Anterior cingulate cortex (tissue), 58 donors: Measurements from ENCODE around the gene GC.
"Not testable (repeated sequence)": the region's sequence is repeated elsewhere in the genome, so short reads cannot be mapped to it uniquely, and the experiment has no call there.

Source experiments
- DNase-seq, 58 donors: peaks; one replicate each; lab custom pipeline; 2025; lab: John Stamatoyannopoulos, UW

The GC gene, protein sequence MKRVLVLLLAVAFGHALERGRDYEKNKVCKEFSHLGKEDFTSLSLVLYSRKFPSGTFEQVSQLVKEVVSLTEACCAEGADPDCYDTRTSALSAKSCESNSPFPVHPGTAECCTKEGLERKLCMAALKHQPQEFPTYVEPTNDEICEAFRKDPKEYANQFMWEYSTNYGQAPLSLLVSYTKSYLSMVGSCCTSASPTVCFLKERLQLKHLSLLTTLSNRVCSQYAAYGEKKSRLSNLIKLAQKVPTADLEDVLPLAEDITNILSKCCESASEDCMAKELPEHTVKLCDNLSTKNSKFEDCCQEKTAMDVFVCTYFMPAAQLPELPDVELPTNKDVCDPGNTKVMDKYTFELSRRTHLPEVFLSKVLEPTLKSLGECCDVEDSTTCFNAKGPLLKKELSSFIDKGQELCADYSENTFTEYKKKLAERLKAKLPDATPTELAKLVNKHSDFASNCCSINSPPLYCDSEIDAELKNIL

DNA sequence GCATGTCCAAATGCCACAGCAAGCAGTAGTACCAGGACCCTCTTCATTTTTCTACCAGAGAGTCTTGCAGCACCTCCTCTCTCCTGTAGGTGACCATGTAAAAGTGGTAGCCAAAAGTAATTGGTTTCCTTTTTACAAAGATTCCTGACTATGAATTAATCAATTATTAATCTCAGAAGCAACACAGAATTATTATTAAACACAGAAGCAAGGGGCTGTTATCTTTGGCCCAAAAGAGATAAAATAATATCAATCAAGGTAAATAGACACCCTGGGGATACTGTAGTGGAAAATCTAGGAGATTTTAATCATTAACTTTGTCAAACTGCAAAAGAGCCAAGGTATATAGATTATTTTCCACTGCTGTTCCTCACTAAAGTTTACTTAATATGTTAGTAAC is at the start of gene GC:
GC (minus strand) TSS at position 108 of the 400 bp plus-strand sequence; CDS start at position 47, 61 bp downstream.
- no peak for DNase-seq

DNA sequence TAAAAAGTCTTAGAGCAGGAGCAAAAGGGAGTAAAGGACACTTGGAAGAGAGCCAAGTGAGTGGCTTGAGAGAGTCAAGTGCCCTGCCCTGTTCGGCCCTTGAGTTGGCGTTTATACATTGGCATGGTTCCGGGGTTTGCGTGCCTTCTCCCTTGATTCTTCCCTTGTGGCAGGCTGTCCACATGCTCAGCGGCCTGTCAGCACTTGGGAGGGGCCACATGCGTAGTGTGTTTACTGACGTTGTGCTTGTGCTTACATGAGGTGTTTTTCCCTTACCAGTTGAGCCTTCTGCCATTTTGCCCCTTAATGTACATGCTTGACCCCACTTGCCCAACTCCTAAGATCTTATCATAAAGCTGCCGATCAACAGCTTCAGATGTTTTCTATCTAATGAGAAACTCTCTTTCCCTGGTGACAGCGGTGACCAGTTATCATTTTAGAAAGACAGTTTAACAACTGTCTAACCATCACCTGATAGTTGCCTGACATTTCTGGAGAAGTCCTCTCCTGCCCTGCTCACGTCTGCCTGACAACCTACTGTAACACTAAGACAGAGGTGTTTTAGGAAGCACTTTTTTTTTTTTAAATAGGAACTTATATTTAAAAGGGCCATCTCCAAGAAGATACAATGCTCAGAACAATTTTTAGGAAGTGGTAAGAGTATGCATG is 49.5 kb upstream of the GC start:
- DNase-seq: no peak

DNA sequence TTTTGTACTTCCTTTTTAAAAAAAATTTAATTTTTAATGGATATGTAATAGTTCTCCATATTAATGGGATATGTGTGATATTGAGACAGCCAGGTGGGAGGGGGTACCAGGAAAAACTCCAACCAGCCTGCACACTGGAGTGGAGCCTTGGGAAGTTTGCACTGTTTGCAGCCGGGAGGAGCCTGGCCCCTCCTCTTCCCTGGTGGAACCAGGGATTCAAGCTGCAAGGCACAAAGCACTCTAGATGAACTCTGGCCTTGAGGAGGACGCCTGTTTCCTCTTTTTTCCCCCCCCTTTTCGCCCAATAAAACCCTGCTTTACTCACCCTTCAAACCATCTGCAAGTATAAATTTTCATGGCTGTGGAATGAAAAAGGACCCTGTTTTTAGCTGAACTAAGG is 48.2 kb upstream of the GC start:
- no peak for DNase-seq

DNA sequence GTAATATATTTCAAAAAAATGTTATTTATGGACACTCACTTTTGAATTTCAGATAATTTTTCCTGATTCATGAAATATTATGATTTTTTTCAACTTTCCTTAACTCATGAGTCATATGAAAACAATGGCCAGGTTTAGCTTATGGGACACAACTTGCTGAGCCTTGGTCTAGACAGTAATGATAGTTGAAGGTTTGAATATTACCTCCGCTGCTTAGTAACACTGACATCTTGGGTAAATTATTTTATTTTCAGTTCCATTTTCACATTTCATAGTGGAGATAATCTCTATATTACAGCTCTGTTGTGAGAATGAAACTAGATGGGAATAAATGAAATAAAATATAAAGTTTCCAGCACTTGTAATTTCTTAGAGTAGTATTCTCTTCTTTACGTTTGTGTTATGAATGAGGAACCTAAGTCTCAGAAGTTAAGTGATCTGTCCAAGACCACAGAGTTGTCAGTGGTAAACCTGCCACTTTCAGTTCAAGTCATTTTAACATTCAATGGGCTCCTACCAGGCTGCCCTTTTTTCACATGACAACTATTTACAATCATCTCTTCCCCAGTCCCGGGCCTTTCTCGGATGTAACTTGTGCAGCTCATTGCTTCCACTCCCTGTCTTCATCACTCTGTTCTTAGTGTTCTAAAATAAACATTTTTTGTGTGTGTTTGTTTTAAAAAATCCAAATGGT is 46.8 kb upstream of the GC start:
- DNase-seq: no peak

DNA sequence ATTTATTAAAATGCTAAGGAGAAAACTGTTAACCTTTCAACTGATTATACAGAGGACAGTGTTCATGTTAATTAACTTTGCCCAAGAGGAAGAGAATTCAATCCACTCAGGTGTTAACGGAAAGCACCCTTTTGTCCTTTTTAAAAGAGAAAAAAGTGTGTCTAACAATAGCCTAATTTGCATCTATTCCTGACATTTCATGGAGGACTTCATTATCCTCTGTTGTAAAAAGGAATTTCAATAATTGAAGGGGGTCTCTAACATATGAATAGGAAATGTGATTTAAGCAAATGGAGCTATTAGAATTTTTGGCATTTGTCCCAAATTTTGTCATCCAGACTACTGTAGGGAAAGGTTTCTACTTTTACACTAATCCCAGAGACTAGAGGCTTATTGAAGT is 44.6 kb upstream of the GC start:
- DNase-seq: no peak

DNA sequence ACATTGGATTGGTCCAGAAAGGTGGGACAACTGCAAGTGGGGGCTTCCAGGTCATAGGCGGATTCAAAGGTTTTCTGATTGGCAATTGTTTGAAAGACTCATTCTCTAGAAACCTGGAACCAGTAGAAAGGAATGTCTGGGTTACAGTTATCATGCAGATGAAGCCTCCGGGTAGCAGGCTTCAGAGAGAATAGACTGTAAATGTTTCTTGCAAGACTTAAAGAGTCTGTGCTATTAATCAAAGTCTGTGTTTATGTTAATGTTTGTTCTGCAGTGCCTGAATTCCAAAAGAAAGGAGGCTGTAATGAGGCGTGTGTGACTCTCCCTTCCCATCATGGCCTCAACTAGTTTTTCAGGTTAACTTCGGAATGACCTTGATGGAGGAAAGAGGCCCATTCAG is 43.9 kb upstream of the GC start:
- no peak for DNase-seq

DNA sequence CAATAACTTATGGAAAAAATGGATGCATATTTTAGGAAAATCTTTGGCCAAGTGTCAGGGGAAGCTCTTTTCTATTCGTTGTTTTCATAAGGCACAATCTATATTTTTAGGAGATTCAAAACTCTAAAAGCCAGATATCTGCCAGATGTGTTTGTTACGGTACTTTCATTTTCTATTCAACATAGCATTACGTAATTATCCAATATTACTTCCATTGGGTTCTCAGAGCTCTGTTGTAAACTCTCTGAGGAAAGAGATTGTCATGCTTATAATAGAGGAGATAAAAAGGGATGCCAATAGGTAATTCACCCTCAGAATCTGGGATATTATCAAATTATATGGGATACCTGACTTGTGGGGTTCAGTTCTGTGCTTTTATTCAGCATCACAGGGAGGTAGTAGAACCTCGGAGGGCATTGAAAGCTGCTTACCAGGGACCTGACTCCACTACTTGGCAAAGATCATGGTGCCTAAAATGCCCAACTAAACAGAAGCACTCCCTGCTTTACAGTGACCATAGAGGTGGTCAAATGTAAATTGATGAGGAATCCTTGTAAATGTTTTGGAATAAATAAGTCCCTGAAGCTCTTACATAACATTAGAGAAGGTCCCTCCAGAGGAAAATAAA is 32.9 kb upstream of the GC start:
- DNase-seq: no peak

DNA sequence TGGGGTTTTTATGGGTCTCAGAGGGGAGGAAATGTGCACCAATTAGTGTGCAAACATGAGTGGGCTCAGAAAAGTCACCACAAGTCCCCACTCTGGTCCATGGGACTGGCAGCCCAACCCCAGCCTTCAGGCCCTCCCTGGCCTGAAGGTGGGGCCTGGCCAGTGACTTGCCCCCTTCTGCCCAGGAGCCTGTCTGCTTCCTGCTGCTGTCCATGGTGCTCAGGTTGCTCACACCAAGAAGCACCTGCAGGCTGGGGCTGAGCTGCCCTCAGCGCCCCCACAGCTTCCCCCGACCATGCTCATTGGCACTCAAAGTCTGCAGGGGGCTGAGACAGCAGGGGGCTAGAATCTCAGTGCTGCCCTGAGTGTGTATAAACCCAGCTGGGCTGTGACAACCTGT is 30.6 kb upstream of the GC start:
- DNase-seq: no peak

DNA sequence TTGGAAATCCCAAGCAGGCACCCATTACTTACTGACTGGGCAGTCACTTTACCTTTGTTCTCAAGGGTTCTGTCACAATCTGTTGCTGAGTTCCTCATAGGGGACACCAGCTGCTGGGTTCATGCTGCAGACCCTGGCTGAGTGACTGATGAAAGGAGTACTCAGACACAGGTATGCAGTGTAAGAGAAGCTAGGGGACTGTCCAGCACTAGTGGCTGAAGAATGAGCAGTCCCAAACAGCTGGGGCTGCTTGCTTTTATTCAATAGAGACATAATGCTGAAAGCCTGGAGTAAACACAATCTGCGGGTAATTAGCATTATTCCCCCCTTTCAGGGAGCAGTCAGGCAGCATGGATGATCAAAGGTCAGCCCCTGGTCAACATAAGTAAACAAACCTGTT is 25.9 kb upstream of the GC start:
- DNase-seq: not testable (repeated sequence)

DNA sequence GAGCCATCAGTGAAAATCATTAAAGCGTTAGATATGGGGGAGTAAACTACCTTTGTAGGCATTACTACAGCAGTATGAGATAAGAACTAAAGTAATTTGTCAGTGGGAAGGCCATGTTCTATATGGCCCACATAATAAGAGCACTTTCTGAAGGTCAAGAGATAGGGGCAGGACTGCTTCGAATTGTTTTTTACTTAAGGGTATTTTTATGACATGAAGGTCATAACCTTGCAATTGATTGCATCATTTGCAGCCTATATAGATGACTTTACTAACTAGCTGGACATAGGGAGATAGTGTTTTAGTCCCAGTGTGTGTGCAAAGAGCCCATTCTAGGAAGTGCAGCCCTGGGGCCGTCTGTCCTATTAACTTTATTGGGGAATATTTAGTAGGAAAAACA is 23.6 kb upstream of the GC start:
- DNase-seq: no peak

DNA sequence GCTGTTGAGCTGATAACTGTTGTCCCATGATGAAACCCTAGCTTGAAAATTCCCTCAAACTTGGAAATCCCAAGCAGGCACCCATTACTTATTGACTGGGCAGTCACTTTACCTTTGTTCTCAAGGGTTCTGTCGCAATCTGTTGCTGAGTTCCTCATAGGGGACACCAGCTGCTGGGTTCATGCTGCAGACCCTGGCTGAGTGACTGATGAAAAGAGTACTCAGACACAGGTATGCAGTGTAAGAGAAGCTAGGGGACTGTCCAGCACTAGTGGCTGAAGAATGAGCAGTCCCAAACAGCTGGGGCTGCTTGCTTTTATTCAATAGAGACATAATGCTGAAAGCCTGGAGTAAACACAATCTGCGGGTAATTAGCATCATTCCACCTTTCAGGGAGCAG is 21.4 kb upstream of the GC start:
- not testable (repeated sequence) for DNase-seq

DNA sequence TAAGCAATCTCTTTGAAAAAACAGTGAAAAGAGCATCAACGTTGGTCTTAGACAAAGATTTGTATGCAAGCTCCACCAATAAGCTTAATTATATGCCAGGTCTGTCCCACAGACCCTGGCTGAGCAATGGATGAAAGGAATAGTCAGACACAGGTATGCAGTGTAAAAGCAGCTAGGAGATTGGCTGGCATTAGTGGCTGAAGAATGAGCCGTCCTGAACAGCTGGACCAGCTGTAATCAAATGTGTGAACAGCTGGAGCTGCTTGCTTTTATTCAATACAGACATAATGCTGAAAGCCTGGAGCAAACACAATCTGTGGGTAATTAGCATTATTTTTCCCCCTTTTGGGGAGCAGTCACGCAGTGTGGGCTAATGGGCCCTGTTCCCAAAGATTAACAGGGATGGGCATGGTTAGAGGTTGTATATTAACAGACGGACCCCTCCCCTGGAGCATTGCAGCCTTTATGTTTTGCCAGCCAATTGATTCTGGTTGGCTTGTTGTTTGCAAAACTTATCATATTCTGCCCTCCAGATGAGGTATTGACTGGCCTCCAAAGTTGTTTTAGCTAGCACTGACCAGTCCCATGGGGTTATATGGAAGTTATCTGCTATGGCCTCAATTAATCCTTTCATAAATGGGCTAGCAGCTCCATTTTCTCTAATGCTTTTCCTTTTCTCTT is 20.3 kb upstream of the GC start:
- not testable (repeated sequence) for DNase-seq

DNA sequence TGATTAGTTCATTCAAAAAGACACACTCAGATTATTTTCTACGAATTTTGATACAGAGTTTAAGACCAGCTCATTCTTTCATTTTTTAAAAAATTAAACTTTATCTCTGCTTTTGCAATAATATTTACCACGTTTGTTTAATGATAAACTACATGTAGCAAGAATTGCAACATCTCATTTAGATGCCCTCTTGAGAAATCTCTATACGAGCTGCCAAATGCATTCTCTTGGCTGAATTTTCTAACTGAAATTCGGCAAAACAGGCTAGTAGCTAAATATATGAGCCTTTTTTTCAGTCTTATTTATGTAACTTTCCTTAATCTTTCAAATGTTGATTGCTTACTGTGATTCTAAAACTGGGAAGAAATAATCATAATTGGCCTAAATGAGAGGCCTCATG is 2.1 kb upstream of the GC start:
- DNase-seq: no peak

DNA sequence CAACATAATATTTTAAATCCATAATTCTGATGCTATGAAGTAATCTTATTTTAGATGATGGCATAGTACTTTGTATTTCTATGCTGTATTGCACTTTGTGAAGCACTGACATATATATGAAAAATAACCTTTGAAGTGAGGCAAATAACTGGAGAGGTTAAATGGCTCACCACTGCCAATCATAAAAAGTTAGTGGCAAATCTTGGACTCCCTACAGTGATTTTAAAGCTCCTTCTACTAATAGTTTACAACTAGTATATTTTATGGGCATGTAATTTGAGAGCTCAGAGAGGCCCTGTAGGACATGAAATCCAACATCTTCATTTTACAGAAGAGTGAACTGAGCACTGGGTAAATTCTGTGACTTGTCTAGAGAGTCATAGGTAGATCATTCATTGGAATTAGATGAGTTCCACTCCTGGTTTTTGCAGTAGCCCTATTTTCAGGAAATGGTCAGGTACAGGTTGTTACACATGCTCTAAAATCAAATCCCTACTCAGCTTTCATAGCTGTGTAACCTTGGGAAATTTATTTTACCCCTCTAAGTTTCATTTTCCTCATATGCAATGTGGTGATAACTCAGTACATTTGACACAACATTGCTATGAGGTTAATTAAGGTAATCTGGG is 804 bp upstream of the GC start:
- no peak for DNase-seq

DNA sequence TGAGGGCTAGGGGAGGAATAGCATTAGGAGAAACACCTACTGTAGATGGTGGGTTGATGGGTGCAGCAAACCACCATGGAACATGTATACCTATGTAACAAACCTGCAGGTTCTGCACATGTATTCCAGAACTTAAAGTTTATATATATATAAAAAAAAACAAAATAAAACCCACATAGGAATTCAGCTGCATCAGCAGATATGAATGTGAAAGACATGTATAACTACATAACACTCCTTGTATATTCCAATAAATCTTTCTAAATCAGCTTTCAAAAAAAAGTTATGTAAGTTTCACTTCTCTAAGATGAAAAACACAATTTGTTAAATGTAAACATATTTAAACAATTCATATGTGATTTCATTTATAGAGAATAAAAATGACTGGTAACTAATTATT is 6.0 kb downstream of the GC start:
- no peak for DNase-seq

DNA sequence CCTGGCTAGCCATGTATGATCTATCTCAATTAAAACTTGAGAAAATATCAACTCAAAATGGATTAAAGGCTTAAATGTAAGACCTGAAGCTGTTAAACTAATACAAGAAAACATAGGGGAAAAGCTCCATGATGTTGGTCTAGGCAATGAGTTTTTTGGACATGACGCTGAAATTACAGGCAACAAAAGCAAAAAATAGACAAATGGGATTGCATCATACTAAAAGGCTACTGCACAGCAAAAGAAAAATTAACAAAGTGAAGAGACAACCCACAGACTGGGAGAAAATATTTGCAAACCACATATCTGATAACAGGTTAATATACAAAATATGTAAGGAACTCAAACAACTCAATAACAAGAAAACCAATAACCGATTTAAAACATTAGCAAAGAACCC is 8.4 kb downstream of the GC start:
- no peak for DNase-seq

DNA sequence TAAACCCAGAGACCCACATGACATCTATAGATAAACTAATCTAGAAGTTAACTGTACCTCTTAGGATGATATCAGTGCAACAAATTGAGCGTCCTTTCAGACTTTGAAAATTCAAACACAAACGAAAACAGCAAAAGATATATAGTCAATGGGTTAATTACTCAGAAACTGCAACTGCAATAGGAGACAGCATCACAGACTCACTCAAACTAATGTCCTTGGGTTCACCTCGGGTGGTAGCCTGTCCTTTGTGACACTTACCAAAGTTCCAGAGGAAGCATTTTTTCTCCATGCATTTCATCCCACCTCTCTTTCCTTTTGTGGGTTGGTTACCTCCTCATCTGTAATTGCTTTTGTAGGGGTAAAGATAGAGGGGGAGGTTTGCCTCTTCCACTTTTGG is 9.7 kb downstream of the GC start:
- no peak for DNase-seq

DNA sequence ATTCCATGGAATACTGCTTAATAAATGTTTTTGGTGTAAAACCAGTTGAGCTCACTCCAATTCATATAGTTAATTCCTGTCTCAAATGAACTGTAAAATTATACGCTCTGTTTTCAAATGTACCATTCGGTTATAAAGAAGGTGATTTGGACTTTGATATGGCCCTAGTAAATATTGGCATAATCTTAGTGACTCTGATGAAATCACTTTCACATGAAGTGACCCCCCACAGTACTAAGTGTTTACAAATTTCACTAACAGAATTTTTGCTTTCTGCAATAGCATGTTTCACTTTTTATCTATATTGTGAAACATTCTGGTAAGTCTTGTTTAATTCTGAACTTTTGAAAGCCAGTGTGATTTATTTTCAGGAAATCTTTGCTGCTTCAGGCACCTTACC is 10.9 kb downstream of the GC start:
- DNase-seq: no peak

DNA sequence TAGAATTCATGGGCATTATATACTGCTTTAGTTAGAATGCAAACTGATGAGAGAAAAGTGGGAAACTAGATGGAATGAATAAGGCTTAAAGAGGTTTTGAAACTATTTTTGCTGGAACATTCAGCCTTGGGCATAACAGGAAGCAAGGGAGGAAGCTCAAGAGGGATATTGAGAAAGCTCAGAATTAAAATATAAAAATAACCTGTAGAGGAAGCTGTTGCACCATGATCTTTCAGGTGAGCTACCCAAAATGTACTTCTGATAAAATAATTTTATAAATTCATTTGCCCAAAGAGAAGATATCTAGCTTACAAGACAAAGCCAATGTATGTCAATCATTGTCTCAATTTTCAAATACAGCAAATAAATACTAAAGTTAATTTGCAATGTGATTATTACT is 11.3 kb downstream of the GC start:
- no peak for DNase-seq

DNA sequence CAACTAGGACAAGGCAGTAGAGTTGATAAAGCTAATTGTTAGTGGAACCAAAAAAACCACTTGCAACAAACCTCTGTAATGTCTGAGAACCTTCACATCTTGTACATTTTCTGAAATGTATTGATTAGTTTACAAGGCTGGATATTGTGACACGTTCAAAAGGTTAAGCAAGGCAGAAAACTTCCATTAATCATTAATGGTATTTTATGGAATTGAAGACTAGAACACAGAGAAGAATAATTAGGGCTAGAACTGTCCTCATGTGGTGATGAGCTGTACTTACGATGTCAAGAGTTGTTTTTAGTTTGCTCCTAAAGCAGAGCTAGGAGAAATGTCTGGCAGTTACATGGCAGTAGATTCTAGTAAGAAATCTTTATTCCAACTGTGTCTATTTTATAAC is 12.3 kb downstream of the GC start:
- DNase-seq: no peak
